Measurements from ENCODE around the gene PCSK7.
"Not testable (repeated sequence)": the region's sequence is repeated elsewhere in the genome, so short reads cannot be mapped to it uniquely, and the experiment has no call there.

Gene PCSK7

GRCh38 chr11:117197516-117198456 is 34.1 kb downstream of the PCSK7 start:
- DNase-seq (ENCODE audit: low spot score) = no peak

GRCh38 chr11:117197006-117197405 is 34.9 kb downstream of the PCSK7 start:
- DNase-seq (ENCODE audit: low spot score) = no peak

GRCh38 chr11:117195761-117196160 is 36.1 kb downstream of the PCSK7 start:
- no peak for DNase-seq (ENCODE audit: low spot score)

GRCh38 chr11:117195258-117195657 is 36.6 kb downstream of the PCSK7 start:
- no peak for DNase-seq (ENCODE audit: low spot score)

- DNase-seq (ENCODE audit: low spot score) = no peak
Measured at GRCh38 chr11:117194267-117194666, 37.6 kb downstream of the PCSK7 start.

GRCh38 chr11:117193130-117194020 is 38.5 kb downstream of the PCSK7 start:
- DNase-seq (ENCODE audit: low spot score) = no peak

GRCh38 chr11:117192401-117192875 is 39.4 kb downstream of the PCSK7 start:
- no peak for DNase-seq (ENCODE audit: low spot score)

- DNase-seq (ENCODE audit: low spot score) = no peak
Measured at GRCh38 chr11:117191680-117192400, 40.0 kb downstream of the PCSK7 start.

GRCh38 chr11:117189941-117190544 is 41.8 kb downstream of the PCSK7 start:
- no peak for DNase-seq (ENCODE audit: low spot score)

GRCh38 chr11:117189191-117189940 is 42.5 kb downstream of the PCSK7 start:
- no peak for DNase-seq (ENCODE audit: low spot score)

- DNase-seq (ENCODE audit: low spot score) = no peak
Measured at GRCh38 chr11:117188620-117189081, 43.2 kb downstream of the PCSK7 start.

- no peak for DNase-seq (ENCODE audit: low spot score)
Measured at GRCh38 chr11:117187799-117188481, 43.9 kb downstream of the PCSK7 start.

- DNase-seq (ENCODE audit: low spot score) = no peak
Measured at GRCh38 chr11:117187428-117187798, 44.5 kb downstream of the PCSK7 start.

GRCh38 chr11:117187007-117187406 is 44.9 kb downstream of the PCSK7 start:
- no peak for DNase-seq (ENCODE audit: low spot score)

- DNase-seq (ENCODE audit: low spot score) = no peak
Measured at GRCh38 chr11:117186431-117186761, 45.5 kb downstream of the PCSK7 start.

- DNase-seq (ENCODE audit: low spot score) = no peak
Measured at GRCh38 chr11:117185736-117186430, 46.0 kb downstream of the PCSK7 start.

- no peak for DNase-seq (ENCODE audit: low spot score)
Measured at GRCh38 chr11:117183724-117184349, 48.0 kb downstream of the PCSK7 start.

- DNase-seq (ENCODE audit: low spot score) = not testable (repeated sequence)
Measured at GRCh38 chr11:117183178-117183577, 48.7 kb downstream of the PCSK7 start.

- DNase-seq (ENCODE audit: low spot score) = no peak
Measured at GRCh38 chr11:117182551-117182935, 49.3 kb downstream of the PCSK7 start.

Data from Ammon's horn (tissue), 1 donor.